Femur (tissue), 1 donor: ENCODE measurements around the gene ERBIN.
"Not testable (repeated sequence)": the region's sequence is repeated elsewhere in the genome, so short reads cannot be mapped to it uniquely, and the experiment has no call there.

ENCODE experiments used
- DNase-seq: peaks from one replicate; pipeline ENCODE4 v3.0.0-alpha.2; 2017

Gene ERBIN

GRCh38 chr5:66010476-66010875 is 84.1 kb downstream of the ERBIN start:
- no peak for DNase-seq

DNA sequence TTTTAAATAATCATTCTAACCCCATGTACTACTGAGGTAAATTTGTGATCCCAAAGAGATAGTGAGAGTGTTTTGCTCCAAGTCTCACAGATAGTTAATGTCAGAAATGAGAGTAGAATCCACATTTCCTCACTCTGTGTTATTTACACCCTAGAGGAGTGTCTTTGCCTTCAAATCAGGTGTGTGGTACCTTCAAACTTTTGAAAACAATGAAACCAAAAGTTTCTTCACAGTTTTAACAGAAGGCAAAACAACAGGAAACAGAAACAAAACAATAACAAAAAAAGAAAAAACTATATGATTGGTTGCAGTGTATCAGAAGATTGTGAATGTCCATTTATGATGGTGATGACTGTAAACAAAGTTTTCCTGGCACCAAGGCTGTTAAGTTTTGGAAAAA is 85.9 kb downstream of the ERBIN start:
- DNase-seq = no peak

DNA sequence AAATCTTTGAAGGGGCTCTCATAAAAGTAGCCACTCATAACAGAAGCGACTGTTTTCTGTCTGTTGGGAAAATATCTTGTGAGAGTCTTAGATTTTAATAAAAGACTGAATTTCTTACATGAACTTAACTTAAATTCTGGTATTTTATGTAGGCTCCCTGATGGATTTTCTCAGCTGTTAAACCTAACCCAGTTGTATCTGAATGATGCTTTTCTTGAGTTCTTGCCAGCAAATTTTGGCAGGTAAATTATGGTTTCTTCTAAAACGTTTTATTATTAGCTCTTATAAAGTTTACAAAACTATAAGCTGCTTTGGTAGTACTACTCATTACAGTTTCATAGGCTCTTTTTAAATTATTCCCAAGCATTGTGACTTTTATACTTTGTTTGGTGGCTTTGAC is 87.0 kb downstream of the ERBIN start:
- DNase-seq = no peak

DNA sequence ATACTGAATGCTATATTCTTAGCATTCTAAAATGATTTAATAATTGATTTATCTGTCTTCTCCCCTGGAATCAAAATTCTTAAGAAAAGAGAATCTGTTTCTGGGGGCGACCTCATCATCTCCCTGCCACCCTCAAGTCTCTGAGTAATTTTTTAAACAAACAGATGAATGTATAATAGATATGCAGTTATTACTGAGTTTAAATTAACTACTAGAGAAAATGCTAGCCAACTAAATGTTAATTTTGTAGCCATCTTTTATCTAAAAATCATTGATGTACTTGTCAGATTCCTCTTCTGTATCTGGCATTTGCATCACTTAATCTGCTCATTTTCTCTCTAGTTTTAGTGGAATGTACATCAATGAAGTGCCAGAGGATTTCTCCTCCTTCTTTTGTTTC is 87.5 kb downstream of the ERBIN start:
- DNase-seq = no peak

DNA sequence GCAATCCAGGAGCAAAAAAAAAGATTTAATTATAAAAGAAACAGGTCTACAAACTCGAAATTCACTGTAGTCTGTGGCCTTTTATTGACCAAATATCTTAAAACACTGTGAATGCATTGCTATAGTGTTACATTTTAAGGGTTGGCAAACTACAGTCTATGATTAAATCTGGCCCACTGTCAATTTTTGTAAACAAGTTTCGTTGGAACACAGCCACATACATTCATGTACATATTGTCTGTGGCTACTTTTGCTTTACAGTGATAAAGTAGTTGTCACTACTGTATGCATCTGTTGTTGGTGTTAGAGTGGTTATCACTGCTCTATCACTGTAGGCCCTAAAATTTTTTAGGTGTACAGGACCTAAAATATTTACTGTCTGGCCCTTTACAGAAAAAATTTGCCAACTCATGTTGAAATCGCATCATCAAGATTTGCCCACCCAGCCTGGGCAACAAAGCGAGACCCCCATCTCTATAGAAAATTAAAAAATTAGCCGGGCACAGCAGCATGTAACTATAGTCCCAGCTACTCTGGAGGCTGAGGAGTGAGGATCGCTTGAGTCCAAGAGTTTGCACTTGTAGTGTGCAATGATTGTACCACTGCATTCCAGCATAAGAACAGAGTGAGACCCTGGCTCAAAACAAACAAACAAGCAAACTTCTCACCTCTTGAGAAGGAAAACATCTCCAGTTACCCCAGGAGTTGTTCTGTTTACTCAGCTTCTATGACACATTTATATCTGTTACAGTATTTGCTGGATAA is 89.0 kb downstream of the ERBIN start:
- no peak for DNase-seq

DNA sequence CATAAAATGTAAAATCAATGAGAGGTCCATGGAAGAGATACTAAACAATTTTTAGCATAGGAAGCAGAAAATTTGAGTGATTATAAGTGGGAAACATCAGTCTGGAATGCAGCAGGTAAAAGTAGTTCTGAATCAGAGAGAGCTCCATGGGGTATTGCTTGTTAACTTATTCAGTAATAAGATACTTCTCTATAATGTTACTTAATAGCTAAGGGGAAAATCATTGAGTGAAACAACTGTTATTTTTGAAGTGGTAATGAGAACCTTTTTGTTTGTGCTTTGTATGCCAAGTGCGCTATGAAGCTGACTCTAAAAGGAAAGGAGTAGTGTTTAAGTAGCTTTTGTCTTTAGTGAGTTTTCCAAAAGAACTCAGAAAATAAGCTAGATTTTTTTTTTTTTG is 95.2 kb downstream of the ERBIN start:
- no peak for DNase-seq

DNA sequence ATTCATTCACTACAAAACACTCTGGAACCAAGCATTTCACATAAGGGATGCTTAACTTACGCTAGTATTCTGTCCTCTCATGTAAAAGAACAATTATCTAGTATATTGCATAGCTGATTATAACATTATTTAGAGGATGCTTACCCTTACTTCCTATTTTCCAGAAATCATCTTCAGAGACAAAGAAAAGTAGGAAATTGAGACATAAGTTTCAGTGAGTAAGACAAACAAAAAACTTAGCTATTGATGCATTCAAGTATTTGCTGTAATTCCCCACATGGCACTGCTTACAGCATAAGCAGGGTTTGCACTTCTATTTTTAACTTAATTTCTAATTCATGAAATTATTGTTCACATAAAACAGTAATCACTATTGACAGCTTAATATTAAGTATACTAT is 112.9 kb downstream of the ERBIN start:
- no peak for DNase-seq

GRCh38 chr5:66039701-66040100 is 113.3 kb downstream of the ERBIN start:
- DNase-seq = no peak

- DNase-seq = no peak
Observed at GRCh38 chr5:66041627-66042026, 115.3 kb downstream of the ERBIN start.

- no peak for DNase-seq
Observed at GRCh38 chr5:66057239-66057638, 130.9 kb downstream of the ERBIN start.

- not testable (repeated sequence) for DNase-seq
Observed at GRCh38 chr5:66061320-66061719, 134.9 kb downstream of the ERBIN start.

GRCh38 chr5:66063061-66063460 is 136.7 kb downstream of the ERBIN start:
- DNase-seq = not testable (repeated sequence)

DNA sequence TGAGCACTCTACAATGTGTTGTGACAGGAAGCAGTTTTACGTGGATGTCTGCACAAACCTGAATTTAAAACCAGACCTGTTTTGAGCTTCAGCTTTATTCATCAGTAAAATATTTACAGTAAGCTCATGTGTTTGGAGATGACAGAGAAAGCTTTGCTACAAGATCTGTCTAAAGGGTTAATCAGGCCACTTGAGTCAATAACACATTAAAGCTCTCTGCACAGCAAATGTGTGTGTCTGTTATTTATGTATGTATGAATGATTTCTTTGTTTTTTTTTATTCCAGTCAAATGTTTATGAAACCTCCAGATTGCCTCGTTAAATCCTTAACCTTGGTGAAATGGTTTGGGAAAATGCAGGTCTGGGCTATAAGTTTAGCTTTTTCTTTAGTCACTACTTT is 140.5 kb downstream of the ERBIN start:
- no peak for DNase-seq

DNA sequence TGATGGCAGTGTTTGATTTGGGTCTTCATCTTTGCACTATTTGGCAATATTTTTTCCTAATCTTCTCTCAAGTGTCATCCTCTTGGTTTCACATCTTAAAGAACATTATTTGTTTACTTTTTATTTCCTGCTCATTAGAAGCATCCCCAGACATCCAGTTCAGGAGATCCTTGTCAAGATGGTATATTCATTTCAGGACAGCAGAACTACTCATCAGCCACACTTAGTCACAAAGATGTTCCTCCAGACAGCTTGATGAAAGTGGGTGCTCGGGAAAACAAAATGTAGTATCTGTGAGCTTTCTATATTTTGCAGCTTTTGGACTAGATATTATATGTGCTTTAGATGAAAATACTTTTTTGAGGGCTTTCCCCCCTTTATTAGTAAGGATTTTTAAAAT is 145.7 kb downstream of the ERBIN start:
- no peak for DNase-seq

GRCh38 chr5:66074901-66075300 is 148.5 kb downstream of the ERBIN start:
- no peak for DNase-seq

GRCh38 chr5:66080664-66081063 is 154.3 kb downstream of the ERBIN start:
- DNase-seq = no peak

- DNase-seq = no peak
Observed at GRCh38 chr5:66089384-66089783, 163.0 kb downstream of the ERBIN start.

GRCh38 chr5:66100851-66101250 is 174.5 kb downstream of the ERBIN start:
- no peak for DNase-seq

DNA sequence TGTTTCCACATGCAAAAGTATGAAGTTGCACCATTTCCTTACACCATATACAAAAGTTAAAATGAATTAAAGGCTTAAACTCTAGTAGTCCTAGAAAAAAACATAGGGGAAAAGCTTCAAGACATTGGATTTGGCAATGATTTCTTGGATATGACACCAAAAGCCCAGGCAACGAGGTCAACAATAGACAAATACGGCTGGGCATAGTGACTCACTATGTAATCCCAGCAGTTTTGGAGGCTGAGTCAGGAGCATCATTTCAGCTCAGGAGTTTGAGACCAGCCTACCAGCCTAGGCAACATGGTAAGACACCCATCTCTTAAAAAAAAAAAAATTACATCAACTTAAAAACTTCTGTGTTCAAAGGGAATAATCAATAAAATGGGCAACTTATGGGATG is 186.8 kb downstream of the ERBIN start:
- no peak for DNase-seq

DNA sequence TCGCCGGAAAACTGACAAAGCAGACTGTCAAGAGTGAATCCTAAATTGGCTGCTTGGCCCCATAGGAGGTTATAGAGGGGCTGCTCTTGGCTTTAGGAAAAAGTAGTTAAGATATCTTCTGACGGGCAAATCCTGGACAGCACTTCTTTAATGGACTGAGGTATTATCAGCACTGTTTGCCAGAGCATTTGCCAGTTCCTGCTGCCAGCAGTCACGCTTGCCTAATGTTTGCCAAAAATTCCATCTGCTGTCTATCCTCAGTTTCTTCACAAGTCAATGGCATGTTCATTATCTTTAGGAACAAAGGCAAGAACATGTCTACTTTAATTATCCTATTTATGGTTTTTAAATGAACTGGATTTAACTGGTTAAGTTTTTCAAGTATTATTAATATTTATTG is 191.9 kb downstream of the ERBIN start:
- no peak for DNase-seq

- no peak for DNase-seq
Observed at GRCh38 chr5:66122379-66123034, 196.1 kb downstream of the ERBIN start.

- DNase-seq = no peak
Observed at GRCh38 chr5:66129144-66129543, 202.8 kb downstream of the ERBIN start.

DNA sequence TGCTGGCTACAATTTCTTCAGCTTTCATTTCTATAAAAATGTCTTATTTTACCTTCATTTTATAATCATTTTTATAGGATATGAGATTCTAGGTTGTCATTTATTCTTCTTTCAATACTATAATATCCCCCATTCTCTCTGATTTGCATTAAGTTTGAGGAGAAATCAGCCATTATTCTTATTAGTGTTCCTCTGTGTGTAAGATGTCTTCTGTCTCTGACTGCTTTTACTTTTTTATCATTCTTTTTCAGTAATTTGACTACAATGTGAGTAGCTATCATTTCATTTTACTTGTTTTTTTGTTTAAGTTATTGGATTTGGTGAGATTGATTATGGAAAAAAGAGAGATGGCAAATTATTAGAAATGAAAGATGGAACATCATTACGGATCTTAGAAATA is 204.1 kb downstream of the ERBIN start:
- no peak for DNase-seq
